HG03025 (cell line): ENCODE data around the gene ATXN1.
"Not testable (repeated sequence)": the region's sequence is repeated elsewhere in the genome, so short reads cannot be mapped to it uniquely, and the experiment has no call there.

Experiments
- ATAC-seq: cut with Tn5 transposase; IDR thresholded peaks from one replicate; pipeline ENCODE4 v1.9.1; 2021; ENCODE audit warnings: mild to moderate bottlenecking, moderate library complexity; ENCODE audit not compliant: unreplicated experiment, low FRiP score

Gene ATXN1

GRCh38 chr6:16760516-16761470 is at the start of gene ATXN1:
ATXN1 (minus strand) TSS chr6:16761460.
- ATAC-seq = no peak

- no peak for ATAC-seq
Measured at GRCh38 chr6:16810411-16810810, 49.2 kb upstream of the ATXN1 start.

- ATAC-seq = no peak
Measured at GRCh38 chr6:16809753-16810358, 48.6 kb upstream of the ATXN1 start.

GRCh38 chr6:16807956-16808355 is 46.7 kb upstream of the ATXN1 start:
- ATAC-seq = no peak

GRCh38 chr6:16806363-16806762 is 45.1 kb upstream of the ATXN1 start:
- no peak for ATAC-seq

GRCh38 chr6:16805243-16805950 is 44.1 kb upstream of the ATXN1 start:
- no peak for ATAC-seq

GRCh38 chr6:16804546-16805242 is 43.4 kb upstream of the ATXN1 start:
- ATAC-seq = no peak

- ATAC-seq = no peak
Measured at GRCh38 chr6:16803294-16804200, 42.3 kb upstream of the ATXN1 start.

GRCh38 chr6:16802071-16802470 is 40.8 kb upstream of the ATXN1 start:
- ATAC-seq = no peak

GRCh38 chr6:16800942-16801341 is 39.7 kb upstream of the ATXN1 start:
- ATAC-seq = no peak

GRCh38 chr6:16800341-16800740 is 39.1 kb upstream of the ATXN1 start:
- ATAC-seq = no peak

- no peak for ATAC-seq
Measured at GRCh38 chr6:16799279-16800193, 38.3 kb upstream of the ATXN1 start.

GRCh38 chr6:16793828-16794412 is 32.7 kb upstream of the ATXN1 start:
- no peak for ATAC-seq

- ATAC-seq = no peak
Measured at GRCh38 chr6:16789329-16790038, 28.2 kb upstream of the ATXN1 start.

- ATAC-seq = no peak
Measured at GRCh38 chr6:16787128-16787682, 25.9 kb upstream of the ATXN1 start.

GRCh38 chr6:16785496-16785895 is 24.2 kb upstream of the ATXN1 start:
- ATAC-seq = no peak

GRCh38 chr6:16784957-16785356 is 23.7 kb upstream of the ATXN1 start:
- not testable (repeated sequence) for ATAC-seq
